Stimulated activated CD4-positive, alpha-beta T cell treated with anti-CD3 and anti-CD28 coated beads, Interleukin-12 subunit alpha, Interleukin-12 subunit beta, amount 100 ng/mL, for 24 hours (primary cell): ENCODE results near the gene SYT11.
"Not testable (repeated sequence)": the region's sequence is repeated elsewhere in the genome, so short reads cannot be mapped to it uniquely, and the experiment has no call there.

Source experiments
- DNase-seq, 2 experiments: peaks; one replicate each; pipeline ENCODE4 v3.0.0-alpha.2; 2020; ENCODE audit warnings: low read depth in 2 of 2

The SYT11 gene

GRCh38 chr1:155860970-155861510 lies 1.7 kb downstream of the SYT11 start:
- DNase-seq: no peak

GRCh38 chr1:155861896-155862295 lies 2.5 kb downstream of the SYT11 start:
- no peak for DNase-seq

GRCh38 chr1:155864393-155864792 lies 5.0 kb downstream of the SYT11 start:
- no peak for DNase-seq

- no peak for DNase-seq
These were observed 8.4 kb downstream of the SYT11 start for GRCh38 chr1:155867766-155868165.

- DNase-seq: no peak
These were observed 12.0 kb downstream of the SYT11 start for GRCh38 chr1:155871390-155871789.

GRCh38 chr1:155872527-155872926 lies 13.2 kb downstream of the SYT11 start:
- no peak for DNase-seq

- no peak for DNase-seq
These were observed 14.5 kb downstream of the SYT11 start for GRCh38 chr1:155873860-155874259.

- DNase-seq: no peak
These were observed 18.6 kb downstream of the SYT11 start for GRCh38 chr1:155877945-155878344.

- no peak for DNase-seq
These were observed 20.9 kb downstream of the SYT11 start for GRCh38 chr1:155880251-155880650.

GRCh38 chr1:155880950-155881349 lies 21.6 kb downstream of the SYT11 start:
- no peak for DNase-seq

GRCh38 chr1:155882235-155882634 lies 22.9 kb downstream of the SYT11 start:
- DNase-seq: no peak

GRCh38 chr1:155882766-155883165 lies 23.4 kb downstream of the SYT11 start:
- no peak for DNase-seq

- no peak for DNase-seq
These were observed 24.9 kb downstream of the SYT11 start for GRCh38 chr1:155884031-155884960.

- DNase-seq: no peak
These were observed 25.6 kb downstream of the SYT11 start for GRCh38 chr1:155884982-155885381.

- DNase-seq: no peak
These were observed 29.1 kb downstream of the SYT11 start for GRCh38 chr1:155888481-155888880.

GRCh38 chr1:155889566-155889965 lies 30.2 kb downstream of the SYT11 start:
- no peak for DNase-seq

GRCh38 chr1:155890251-155890650 lies 30.9 kb downstream of the SYT11 start:
- DNase-seq: no peak

- DNase-seq: no peak
These were observed 33.4 kb downstream of the SYT11 start for GRCh38 chr1:155892796-155893195.

GRCh38 chr1:155893389-155894142 lies 34.2 kb downstream of the SYT11 start:
- no peak for DNase-seq

- not testable (repeated sequence) for DNase-seq
These were observed 36.2 kb downstream of the SYT11 start for GRCh38 chr1:155895617-155896016.

GRCh38 chr1:155896476-155896875 lies 37.1 kb downstream of the SYT11 start:
- DNase-seq: not testable (repeated sequence)

- DNase-seq: no peak
These were observed 38.4 kb downstream of the SYT11 start for GRCh38 chr1:155897746-155898145.

GRCh38 chr1:155898888-155899287 lies 39.5 kb downstream of the SYT11 start:
- no peak for DNase-seq
